Lung (tissue), 12 donors: ENCODE results near the gene STK25. TPM values are rescaled to one million over a fixed set of nuclear protein-coding genes. Genes with fewer than 3 reads are reported as not detected.
"Not testable (repeated sequence)": the region's sequence is repeated elsewhere in the genome, so short reads cannot be mapped to it uniquely, and the experiment has no call there.

ENCODE experiments used
- ATAC-seq: fragments of 200-7000 bp; cut with Tn5 transposase; one replicate; pipeline ENCODE4 v1.9.1; 2020; ENCODE audit warnings: moderate number of reproducible peaks; ENCODE audit not compliant: insufficient read depth, low FRiP score
- DNase-seq, 3 donors: peaks; one replicate each; pipeline ENCODE4 v3.0.0-alpha.2; 2013 to 2017
- H3K27ac ChIP-seq, 2 donors: one replicate each; pipeline ENCODE4 v1.5.1; 2013; ENCODE audit warnings: mild to moderate bottlenecking in 2 of 2, moderate library complexity in 2 of 2, control low read depth in 1 of 2, inconsistent platforms in 1 of 2, low read depth in 1 of 2, low read length in 1 of 2
- H3K27me3 ChIP-seq, 3 donors: one replicate each; pipeline ENCODE4 v1.5.1; 2013; ENCODE audit warnings: low read length in 2 of 3; ENCODE audit not compliant: control insufficient read depth in 3 of 3, insufficient read depth in 3 of 3
- H3K36me3 ChIP-seq, 4 donors: one replicate each; pipeline ENCODE4 v1.5.1; 2013; ENCODE audit warnings: low read length in 4 of 4, mild to moderate bottlenecking in 1 of 4, moderate library complexity in 1 of 4; ENCODE audit not compliant: control insufficient read depth in 4 of 4, insufficient read depth in 4 of 4
- H3K4me1 ChIP-seq, 5 donors: one replicate each; pipeline ENCODE4 v1.5.1; 2013; ENCODE audit warnings: low read length in 5 of 5, mild to moderate bottlenecking in 2 of 5, moderate library complexity in 1 of 5; ENCODE audit not compliant: control insufficient read depth in 5 of 5, insufficient read depth in 5 of 5
- H3K4me3 ChIP-seq: one replicate; pipeline ENCODE4 v1.5.1; 2013; ENCODE audit warnings: mild to moderate bottlenecking, control low read depth, moderate library complexity
- H3K9ac ChIP-seq, 2 donors: one replicate each; pipeline ENCODE4 v1.5.1; 2013; ENCODE audit warnings: low read length in 2 of 2, control low read depth in 1 of 2; ENCODE audit not compliant: insufficient read depth in 1 of 2
- H3K9me3 ChIP-seq, 4 donors: one replicate each; pipeline ENCODE4 v1.5.1; 2013; ENCODE audit warnings: low read length in 3 of 4, mild to moderate bottlenecking in 1 of 4, moderate library complexity in 1 of 4; ENCODE audit not compliant: control insufficient read depth in 4 of 4, insufficient read depth in 3 of 4
- WGBS, 2 donors: extraction: QIAGEN DNeasy Blood & Tissue Kit; methylation state at CpG; one replicate each; pipeline ENCODE4 v1.1.7; 2013; 5-methylcytosine and 5-hydroxymethylcytosine counted together
- polyA plus RNA-seq, 2 donors: library from polyadenylated mRNA; stranded (reverse); fragments of 200-250 nt; gene quantifications; one replicate each; pipeline ENCODE4 v1.2.1, GENCODE V29; 2013
- total RNA-seq, 2 donors: library from RNA; depleted of rRNA in 1 of 2; stranded (reverse); fragments of >200 nt in 1 of 2; gene quantifications; one replicate each; pipeline ENCODE4 v1.2.1, GENCODE V29; 2014 to 2021
- TF ChIP-seq, protein P1 (sequence below): IDR thresholded peaks from 2 replicates; pipeline ENCODE4 v1.5.1; 2012; ENCODE audit warnings: mild to moderate bottlenecking; ENCODE audit errors: control extremely low read depth, extremely low read depth
- donor health status: control.
- donor health status: control.
- donor health status: Bipolar disorder and iron deficiency.
- donor health status: healthy.
- donor health status: DM: yes; HTN: yes; CAD: no.

The STK25 gene
- total and polyA plus RNA-seq, 4 donors: 126 to 182 (median 136) TPM

DNA sequence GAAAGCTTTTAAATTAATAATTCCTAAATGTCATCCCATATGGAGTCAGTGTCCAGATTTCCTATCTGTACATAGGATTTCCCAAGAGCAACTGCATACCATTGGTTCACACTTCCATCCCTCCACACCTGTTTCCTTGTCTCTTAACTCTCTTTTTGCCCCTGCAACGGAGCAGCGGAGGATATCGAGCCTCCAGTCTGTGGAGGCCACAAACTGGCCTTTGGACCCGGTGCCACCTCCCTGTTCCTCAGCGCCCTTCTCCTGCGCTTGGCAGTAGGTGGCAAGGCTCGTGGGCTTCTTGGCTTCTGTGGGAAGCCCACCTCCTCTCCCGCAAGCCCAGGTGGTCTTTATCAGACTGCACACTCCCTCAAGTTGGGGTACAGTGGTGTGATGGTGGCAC is 23.8 kb upstream of the STK25 start:
- Histone ChIP-seq H3K27me3 (no peaks in the 10 kb centered on the region), H3K9me3 (no peaks in the 10 kb centered on the region), H3K36me3 (no peaks in the 10 kb centered on the region), H3K9ac (no peak overlapping the region), H3K4me1 (no peaks in the 10 kb centered on the region), H3K27ac (no peak overlapping the region), H3K4me3 (no peak overlapping the region)
- WGBS, 2 donors: 92% methylated on average over 8 of the region's 8 CpGs
- DNase-seq (no peak), ATAC-seq (no peak)
- TF ChIP-seq, protein P1, sequence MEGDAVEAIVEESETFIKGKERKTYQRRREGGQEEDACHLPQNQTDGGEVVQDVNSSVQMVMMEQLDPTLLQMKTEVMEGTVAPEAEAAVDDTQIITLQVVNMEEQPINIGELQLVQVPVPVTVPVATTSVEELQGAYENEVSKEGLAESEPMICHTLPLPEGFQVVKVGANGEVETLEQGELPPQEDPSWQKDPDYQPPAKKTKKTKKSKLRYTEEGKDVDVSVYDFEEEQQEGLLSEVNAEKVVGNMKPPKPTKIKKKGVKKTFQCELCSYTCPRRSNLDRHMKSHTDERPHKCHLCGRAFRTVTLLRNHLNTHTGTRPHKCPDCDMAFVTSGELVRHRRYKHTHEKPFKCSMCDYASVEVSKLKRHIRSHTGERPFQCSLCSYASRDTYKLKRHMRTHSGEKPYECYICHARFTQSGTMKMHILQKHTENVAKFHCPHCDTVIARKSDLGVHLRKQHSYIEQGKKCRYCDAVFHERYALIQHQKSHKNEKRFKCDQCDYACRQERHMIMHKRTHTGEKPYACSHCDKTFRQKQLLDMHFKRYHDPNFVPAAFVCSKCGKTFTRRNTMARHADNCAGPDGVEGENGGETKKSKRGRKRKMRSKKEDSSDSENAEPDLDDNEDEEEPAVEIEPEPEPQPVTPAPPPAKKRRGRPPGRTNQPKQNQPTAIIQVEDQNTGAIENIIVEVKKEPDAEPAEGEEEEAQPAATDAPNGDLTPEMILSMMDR: no peak

DNA sequence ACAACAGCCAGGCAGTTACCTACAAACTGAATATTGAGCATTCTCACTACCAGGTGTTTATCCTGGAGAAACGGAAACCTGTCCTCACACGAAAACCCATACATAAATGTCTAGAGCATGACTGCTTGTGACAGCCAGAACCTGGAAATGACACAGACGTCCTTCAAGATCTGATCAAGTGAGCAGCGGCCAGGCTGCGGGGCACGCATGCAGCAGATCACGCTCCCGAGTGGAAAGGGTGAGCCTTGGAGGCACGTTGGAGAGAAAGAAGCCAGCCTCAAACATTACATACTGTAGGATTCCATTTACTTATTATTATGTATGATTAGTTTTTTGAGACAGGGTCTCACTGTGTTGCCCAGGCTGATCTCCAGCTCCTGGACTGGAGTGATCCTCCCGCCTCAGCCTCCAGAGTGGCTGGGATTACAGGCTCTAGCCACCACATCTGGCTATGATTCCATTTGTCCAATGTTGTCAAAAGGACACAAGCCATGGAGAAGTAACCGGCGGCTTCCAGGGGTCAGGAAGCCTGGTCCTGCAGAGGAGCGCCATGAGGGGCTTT is 22.9 kb upstream of the STK25 start:
- H3K27ac ChIP-seq: no peak overlapping the region
- H3K9me3 ChIP-seq: no peaks in the 10 kb centered on the region
- H3K4me3 ChIP-seq: no peak overlapping the region
- DNase-seq: no peak
- no peaks in the 10 kb centered on the region for H3K27me3 ChIP-seq
- no peaks in the 10 kb centered on the region for H3K36me3 ChIP-seq
- no peak for ATAC-seq
- TF ChIP-seq, protein P1: no peak
- no peaks in the 10 kb centered on the region for H3K4me1 ChIP-seq
- H3K9ac ChIP-seq: no peak overlapping the region
- 85% methylated on average over 13 of the region's 13 CpGs for WGBS, 2 donors

- 74 to 90% methylated on average over 8 of the region's 8 CpGs for WGBS, 2 donors
- TF ChIP-seq, protein P1: no peak
- Histone ChIP-seq H3K27ac (no peak overlapping the region), H3K36me3 (no peaks in the 10 kb centered on the region), H3K9ac (no peak overlapping the region), H3K27me3 (no peaks in the 10 kb centered on the region), H3K4me3 (no peak overlapping the region), H3K4me1 (no peaks in the 10 kb centered on the region), H3K9me3 (no peaks in the 10 kb centered on the region)
- ATAC-seq (no peak), DNase-seq (no peak)
Measured at GRCh38 chr2:241530571-241530970, 22.2 kb upstream of the STK25 start.

- H3K27me3 ChIP-seq, H3K4me3 ChIP-seq, H3K27ac ChIP-seq, ATAC-seq, H3K9me3 ChIP-seq, H3K36me3 ChIP-seq, H3K9ac ChIP-seq, DNase-seq, H3K4me1 ChIP-seq: not testable (repeated sequence)
- 92 to 94% methylated on average over 31 of the region's 31 CpGs for WGBS, 2 donors
Measured at GRCh38 chr2:241525818-241526780, 17.7 kb upstream of the STK25 start.
